ENCODE measurements around the gene TIMM44. TPM values are rescaled to one million over a fixed set of nuclear protein-coding genes. Genes with fewer than 3 reads are reported as not detected.

TIMM44 gene
- polyA plus RNA-seq, 1 donor (not counting 4 experiments of a cell fraction or from before 2014, with no cell fraction given) = 34.8 TPM

DNA sequence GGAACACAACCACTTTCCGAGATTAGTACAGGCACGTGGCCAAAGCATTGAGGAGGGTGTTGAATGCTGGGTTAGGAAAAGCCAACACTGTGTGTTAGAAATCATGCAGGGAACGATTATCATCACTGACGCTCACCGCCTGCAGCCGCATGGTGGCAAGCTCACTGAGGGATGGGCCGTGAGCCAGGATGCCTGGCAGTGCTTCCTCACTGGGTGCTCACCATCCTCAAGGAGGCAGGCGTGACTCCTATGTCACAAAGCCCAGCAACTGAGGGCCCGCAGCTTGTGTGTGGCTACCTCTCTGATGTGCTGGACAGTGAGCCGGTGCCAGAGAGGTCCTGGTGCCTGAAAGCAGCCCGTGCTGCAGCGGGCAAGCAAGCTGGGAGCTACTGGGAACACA is 30.4 kb upstream of the TIMM44 start:
- Histone ChIP-seq H3K4me1 (ENCODE audit: control insufficient read depth, extremely low read depth, insufficient read depth, low read length) (peaks cover 6% of the 10 kb centered on the region), H3K9me3 (ENCODE audit: control insufficient read depth, low read depth, low read length) (no peaks in the 10 kb centered on the region), H3K27me3 (ENCODE audit: control insufficient read depth, extremely low read depth, insufficient read depth, low read length) (no peaks in the 10 kb centered on the region), H3K4me2 (ENCODE audit: control insufficient read depth, extremely low read depth, insufficient read depth, low read depth, low read length) (no peak overlapping the region), H2AFZ (ENCODE audit: control insufficient read depth, low read length) (no peak overlapping the region), H3K4me3 (ENCODE audit: control insufficient read depth in 2 of 3, extremely low read depth in 1 of 3, insufficient read depth in 2 of 3, low read depth in 1 of 3, low read length in 3 of 3) (no peak overlapping the region), H3K36me3 (ENCODE audit: control insufficient read depth in 2 of 2, extremely low read depth in 1 of 2, insufficient read depth in 2 of 2, low read length in 2 of 2) (peaks cover 43 to 54% of the 10 kb centered on the region in 2 experiments), H4K20me1 (ENCODE audit: control insufficient read depth, extremely low read depth, insufficient read depth, low read length) (peaks cover 10% of the 10 kb centered on the region), H3K9me1 (ENCODE audit: control insufficient read depth, extremely low read depth, insufficient read depth, low read length) (no peaks in the 10 kb centered on the region), H3K79me2 (ENCODE audit: control insufficient read depth, insufficient read depth, low read length) (peaks cover 36% of the 10 kb centered on the region), H3K27ac (ENCODE audit: control insufficient read depth, insufficient read depth, low read length) (no peak overlapping the region), H3K9ac (ENCODE audit: control insufficient read depth, extremely low read depth, insufficient read depth, low read length) (no peak overlapping the region)
- FAIRE-seq (no peak), DNase-seq (ENCODE audit: low read depth, low spot score) (no peak)
- dilution Hi-C loops (cut with MboI; ENCODE audit: extremely low pct_ligation_motif_present, low sequenced_read_pairs) = no loop called here
- no peak for TF ChIP-seq EZH2 (IDR thresholded peaks at IDR 0.05; ENCODE audit: low read length)
- TF ChIP-seq, protein P1, sequence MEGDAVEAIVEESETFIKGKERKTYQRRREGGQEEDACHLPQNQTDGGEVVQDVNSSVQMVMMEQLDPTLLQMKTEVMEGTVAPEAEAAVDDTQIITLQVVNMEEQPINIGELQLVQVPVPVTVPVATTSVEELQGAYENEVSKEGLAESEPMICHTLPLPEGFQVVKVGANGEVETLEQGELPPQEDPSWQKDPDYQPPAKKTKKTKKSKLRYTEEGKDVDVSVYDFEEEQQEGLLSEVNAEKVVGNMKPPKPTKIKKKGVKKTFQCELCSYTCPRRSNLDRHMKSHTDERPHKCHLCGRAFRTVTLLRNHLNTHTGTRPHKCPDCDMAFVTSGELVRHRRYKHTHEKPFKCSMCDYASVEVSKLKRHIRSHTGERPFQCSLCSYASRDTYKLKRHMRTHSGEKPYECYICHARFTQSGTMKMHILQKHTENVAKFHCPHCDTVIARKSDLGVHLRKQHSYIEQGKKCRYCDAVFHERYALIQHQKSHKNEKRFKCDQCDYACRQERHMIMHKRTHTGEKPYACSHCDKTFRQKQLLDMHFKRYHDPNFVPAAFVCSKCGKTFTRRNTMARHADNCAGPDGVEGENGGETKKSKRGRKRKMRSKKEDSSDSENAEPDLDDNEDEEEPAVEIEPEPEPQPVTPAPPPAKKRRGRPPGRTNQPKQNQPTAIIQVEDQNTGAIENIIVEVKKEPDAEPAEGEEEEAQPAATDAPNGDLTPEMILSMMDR (optimal IDR thresholded peaks at IDR 0.05 in 1 of 3, IDR thresholded peaks at IDR 0.05 in 1 of 3, conservative IDR thresholded peaks at IDR 0.05 in 1 of 3; ENCODE audit: extremely low read depth in 1 of 3, insufficient read depth in 2 of 3, low read length in 3 of 3) = no peak

DNA sequence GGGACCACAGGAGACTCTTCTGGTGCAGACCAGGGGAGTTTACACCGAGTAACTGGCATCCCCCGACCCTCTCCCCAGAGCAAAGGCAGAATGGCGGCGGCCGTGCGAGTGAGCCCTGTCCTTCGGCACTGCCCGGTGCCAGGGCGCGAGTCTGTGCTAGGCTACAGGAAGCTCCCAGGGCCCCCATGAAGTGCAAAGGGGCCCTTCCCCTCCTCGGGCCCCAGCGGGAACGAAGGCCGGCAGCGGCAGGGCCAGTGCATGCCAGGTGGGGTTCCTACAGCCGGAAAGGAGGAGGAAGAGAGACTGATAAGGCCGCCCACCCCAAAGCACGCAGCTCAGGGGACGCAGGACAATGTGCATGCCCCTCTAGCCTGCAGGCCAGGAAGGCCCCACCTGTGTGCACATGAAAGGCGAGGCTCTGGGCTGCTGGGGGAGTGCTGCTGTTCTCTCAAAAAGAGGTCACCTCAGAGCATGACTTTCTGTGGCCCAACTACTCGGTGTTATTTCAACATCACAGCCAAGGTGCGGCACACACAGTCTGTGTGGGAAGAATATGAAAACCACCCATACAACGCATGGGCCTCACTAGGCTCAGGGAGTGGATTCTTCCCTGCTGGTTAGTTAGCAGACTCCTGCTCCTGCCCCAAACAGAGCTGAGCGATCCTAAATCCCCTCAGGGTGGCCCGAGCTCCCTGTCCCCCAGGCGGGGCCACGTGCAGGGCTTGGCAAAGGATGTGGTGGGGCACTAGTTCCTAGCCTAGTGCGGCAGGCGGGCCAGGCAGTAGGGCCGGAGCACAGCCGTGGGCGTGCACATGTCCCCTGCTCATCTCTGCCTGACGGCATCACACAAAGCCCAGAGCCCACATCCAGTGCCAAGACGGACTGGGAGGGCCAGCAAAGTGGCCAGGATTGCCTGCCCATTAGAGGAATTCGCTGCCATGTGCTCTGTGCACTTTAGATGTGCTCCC is 28.4 kb upstream of the TIMM44 start:
- H3K27me3 ChIP-seq (ENCODE audit: control insufficient read depth, extremely low read depth, insufficient read depth, low read length) = no peaks in the 10 kb centered on the region
- H3K9me3 ChIP-seq (ENCODE audit: control insufficient read depth, low read depth, low read length) = no peaks in the 10 kb centered on the region
- H3K79me2 ChIP-seq (ENCODE audit: control insufficient read depth, insufficient read depth, low read length) = peaks cover 20% of the 10 kb centered on the region
- H3K36me3 ChIP-seq (ENCODE audit: control insufficient read depth in 2 of 2, extremely low read depth in 1 of 2, insufficient read depth in 2 of 2, low read length in 2 of 2) = peaks cover 43 to 56% of the 10 kb centered on the region in 2 experiments
- H2AFZ ChIP-seq (ENCODE audit: control insufficient read depth, low read length) = no peak overlapping the region
- H3K9ac ChIP-seq (ENCODE audit: control insufficient read depth, extremely low read depth, insufficient read depth, low read length) = no peak overlapping the region
- H3K27ac ChIP-seq (ENCODE audit: control insufficient read depth, insufficient read depth, low read length) = no peak overlapping the region
- dilution Hi-C loops (cut with MboI; ENCODE audit: extremely low pct_ligation_motif_present, low sequenced_read_pairs) = no loop called here
- FAIRE-seq (no peak), DNase-seq (ENCODE audit: low read depth, low spot score) (no peak)
- H3K4me3 ChIP-seq (ENCODE audit: control insufficient read depth in 2 of 3, extremely low read depth in 1 of 3, insufficient read depth in 2 of 3, low read depth in 1 of 3, low read length in 3 of 3) = no peak overlapping the region
- H3K4me2 ChIP-seq (ENCODE audit: control insufficient read depth, extremely low read depth, insufficient read depth, low read depth, low read length) = no peak overlapping the region
- no peaks in the 10 kb centered on the region for H3K9me1 ChIP-seq (ENCODE audit: control insufficient read depth, extremely low read depth, insufficient read depth, low read length)
- H3K4me1 ChIP-seq (ENCODE audit: control insufficient read depth, extremely low read depth, insufficient read depth, low read length) = no peaks in the 10 kb centered on the region
- TF ChIP-seq, protein P1 (optimal IDR thresholded peaks at IDR 0.05 in 1 of 3, IDR thresholded peaks at IDR 0.05 in 1 of 3, conservative IDR thresholded peaks at IDR 0.05 in 1 of 3; ENCODE audit: extremely low read depth in 1 of 3, insufficient read depth in 2 of 3, low read length in 3 of 3) = no peak
- no peak for TF ChIP-seq EZH2 (IDR thresholded peaks at IDR 0.05; ENCODE audit: low read length)
- H4K20me1 ChIP-seq (ENCODE audit: control insufficient read depth, extremely low read depth, insufficient read depth, low read length) = peaks cover 3% of the 10 kb centered on the region
